Measurements from ENCODE around the gene LEMD2.
A peak's percentile ranks its signal among the peaks of the same experiment; 100 is the strongest.

The LEMD2 gene

GRCh38 chr6:33772082-33772830 is 16.7 kb downstream of the LEMD2 start:
- DNase-seq: no peak

- DNase-seq: peak; percentile 87
Observed at GRCh38 chr6:33771146-33772081, 17.5 kb downstream of the LEMD2 start.

GRCh38 chr6:33770833-33771145 is 18.1 kb downstream of the LEMD2 start:
- no peak for DNase-seq

- DNase-seq: no peak
Observed at GRCh38 chr6:33770124-33770832, 18.7 kb downstream of the LEMD2 start.

GRCh38 chr6:33769248-33769821 is 19.6 kb downstream of the LEMD2 start:
- DNase-seq: no peak

- peak; percentile 88 for DNase-seq
Observed at GRCh38 chr6:33768644-33769120, 20.2 kb downstream of the LEMD2 start.

GRCh38 chr6:33766921-33767907 is 21.7 kb downstream of the LEMD2 start:
- DNase-seq: no peak

- DNase-seq: no peak
Observed at GRCh38 chr6:33765368-33765767, 23.6 kb downstream of the LEMD2 start.

- no peak for DNase-seq
Observed at GRCh38 chr6:33764036-33764435, 24.9 kb downstream of the LEMD2 start.

GRCh38 chr6:33763483-33763882 is 25.4 kb downstream of the LEMD2 start:
- no peak for DNase-seq

GRCh38 chr6:33762713-33763112 is 26.2 kb downstream of the LEMD2 start:
- no peak for DNase-seq

GRCh38 chr6:33761922-33762629 is 26.9 kb downstream of the LEMD2 start:
- peak; percentile 67 for DNase-seq

- no peak for DNase-seq
Observed at GRCh38 chr6:33761581-33761921, 27.4 kb downstream of the LEMD2 start.

- DNase-seq: no peak
Observed at GRCh38 chr6:33759887-33760629, 28.9 kb downstream of the LEMD2 start.

GRCh38 chr6:33758815-33759216 is 30.1 kb downstream of the LEMD2 start:
- no peak for DNase-seq

GRCh38 chr6:33757906-33758305 is 31.0 kb downstream of the LEMD2 start:
- DNase-seq: no peak

- no peak for DNase-seq
Observed at GRCh38 chr6:33757113-33757512, 31.8 kb downstream of the LEMD2 start.

- DNase-seq: no peak
Observed at GRCh38 chr6:33756211-33756954, 32.5 kb downstream of the LEMD2 start.

GRCh38 chr6:33755070-33755869 is 33.7 kb downstream of the LEMD2 start:
- DNase-seq: no peak

Measured in activated CD8-positive, alpha-beta memory T cell treated with anti-CD3 and anti-CD28 coated beads for 24 hours (primary cell).